OCI-LY3 (cell line): ENCODE measurements around the gene HTN3.
"Not testable (repeated sequence)": the region's sequence is repeated elsewhere in the genome, so short reads cannot be mapped to it uniquely, and the experiment has no call there.

Experiments
- H2AFZ ChIP-seq: fragments of 200-600, 300-600 bp; shearing (Covaris generic); 2 replicates; pipeline ENCODE4 v1.6.0; 2014; ENCODE audit warnings: antibody characterized with exemption, low read depth, low read length
- H3K27ac ChIP-seq: fragments of 200-600, 300-600 bp; sonication (generic); 2 replicates; pipeline ENCODE4 v1.5.1; 2014; ENCODE audit warnings: mild to moderate bottlenecking, low read length, moderate library complexity, mixed read lengths
- H3K27me3 ChIP-seq: fragments of 200-600, 300-600 bp; sonication (generic); 2 replicates; pipeline ENCODE4 v1.6.1; 2014; ENCODE audit warnings: low read depth, low read length, mixed read lengths
- H3K36me3 ChIP-seq: fragments of 200-600, 300-600 bp; sonication (generic); replicated peaks from 2 replicates; pipeline ENCODE3; 2014; ENCODE audit warnings: low read depth, low read length, mixed read lengths
- H3K4me1 ChIP-seq: fragments of 300-600, 200-600 bp; sonication (generic); 2 replicates; pipeline ENCODE4 v1.6.1; 2014; ENCODE audit warnings: low read length, mixed read lengths
- H3K4me2 ChIP-seq: fragments of 200-600, 300-600 bp; sonication (generic); 2 replicates; pipeline ENCODE4 v1.6.1; 2014; ENCODE audit warnings: low read length, mixed read lengths
- H3K4me3 ChIP-seq: fragments of 300-600, 200-600 bp; sonication (generic); 2 replicates; pipeline ENCODE4 v1.5.1; 2014; ENCODE audit warnings: antibody characterized with exemption, mild to moderate bottlenecking, low read length, moderate library complexity
- H3K79me2 ChIP-seq: fragments of 300-600, 200-600 bp; shearing (Covaris generic); 2 replicates; pipeline ENCODE4 v1.6.1; 2014; ENCODE audit warnings: mild to moderate bottlenecking, low read length, mixed read lengths
- H3K9ac ChIP-seq: fragments of 300-600, 200-600 bp; shearing (Covaris generic); 2 replicates; pipeline ENCODE4 v1.6.0; 2014; ENCODE audit warnings: mild to moderate bottlenecking, low read length, moderate library complexity
- H3K9me3 ChIP-seq: fragments of 200-600, 300-600 bp; shearing (Covaris generic); 2 replicates; pipeline ENCODE4 v1.6.1; 2014; ENCODE audit warnings: low read length, mixed read lengths; ENCODE audit not compliant: insufficient read depth
- H4K20me1 ChIP-seq: fragments of 200-600, 300-600 bp; sonication (generic); 2 replicates; pipeline ENCODE4 v1.6.1; 2016; ENCODE audit warnings: low read length, mixed read lengths; ENCODE audit not compliant: insufficient read depth
- CTCF ChIP-seq: fragments of 200-600, 300-600 bp; sonication (generic); IDR thresholded peaks from 2 replicates; pipeline ENCODE4 v1.5.1; 2014; ENCODE audit warnings: antibody characterized with exemption, low read length, low read depth
- EZH2phosphoT487 ChIP-seq: fragments of 200-600 bp; shearing (Covaris generic); IDR thresholded peaks from 2 replicates; pipeline ENCODE4 v1.6.1; 2018; ENCODE audit warnings: antibody characterized with exemption, mixed run types, low read depth

HTN3 gene

GRCh38 chr4:70041652-70042286 lies 13.5 kb downstream of the HTN3 start:
- Histone ChIP-seq H3K9me3 (no peaks in the 10 kb centered on the region), H3K9ac (no peak overlapping the region), H3K36me3 (no peaks in the 10 kb centered on the region), H4K20me1 (no peaks in the 10 kb centered on the region), H3K4me3 (no peak overlapping the region), H3K79me2 (no peaks in the 10 kb centered on the region), H3K4me1 (no peaks in the 10 kb centered on the region), H2AFZ (no peak overlapping the region), H3K27me3 (no peaks in the 10 kb centered on the region), H3K4me2 (no peak overlapping the region), H3K27ac (no peak overlapping the region)
- no peak for TF ChIP-seq EZH2phosphoT487
- no peak for TF ChIP-seq CTCF

GRCh38 chr4:70050138-70050537 lies 21.9 kb downstream of the HTN3 start, which contains the start of gene HTN1:
HTN1 (plus strand) TSS chr4:70050438; CDS start chr4:70053077, 2,639 bp downstream.
- H3K4me1 ChIP-seq, H4K20me1 ChIP-seq, H2AFZ ChIP-seq, H3K9me3 ChIP-seq, H3K27me3 ChIP-seq, H3K27ac ChIP-seq, H3K9ac ChIP-seq, H3K4me2 ChIP-seq, H3K4me3 ChIP-seq, H3K36me3 ChIP-seq, H3K79me2 ChIP-seq: not testable (repeated sequence)

GRCh38 chr4:70056534-70056933 lies 28.3 kb downstream of the HTN3 start:
- not testable (repeated sequence) for H2AFZ ChIP-seq, H3K79me2 ChIP-seq, H3K4me1 ChIP-seq, H3K36me3 ChIP-seq, H3K4me3 ChIP-seq, H3K9ac ChIP-seq, H3K4me2 ChIP-seq, H3K9me3 ChIP-seq, H4K20me1 ChIP-seq, H3K27ac ChIP-seq, H3K27me3 ChIP-seq

GRCh38 chr4:70057651-70058050 lies 29.4 kb downstream of the HTN3 start:
- Histone ChIP-seq H3K79me2 (no peaks in the 10 kb centered on the region), H3K4me2 (no peak overlapping the region), H3K9ac (no peak overlapping the region), H3K9me3 (no peaks in the 10 kb centered on the region), H3K27me3 (no peaks in the 10 kb centered on the region), H3K27ac (no peak overlapping the region), H3K36me3 (no peaks in the 10 kb centered on the region), H4K20me1 (no peaks in the 10 kb centered on the region), H2AFZ (no peak overlapping the region), H3K4me3 (no peak overlapping the region), H3K4me1 (no peaks in the 10 kb centered on the region)
- TF ChIP-seq CTCF (no peak), EZH2phosphoT487 (no peak)

- Histone ChIP-seq H3K9ac (no peak overlapping the region), H3K79me2 (no peaks in the 10 kb centered on the region), H3K27me3 (no peaks in the 10 kb centered on the region), H4K20me1 (no peaks in the 10 kb centered on the region), H2AFZ (no peak overlapping the region), H3K9me3 (no peaks in the 10 kb centered on the region), H3K4me1 (no peaks in the 10 kb centered on the region), H3K27ac (no peak overlapping the region), H3K36me3 (no peaks in the 10 kb centered on the region), H3K4me3 (no peak overlapping the region), H3K4me2 (no peak overlapping the region)
- no peak for TF ChIP-seq CTCF
- TF ChIP-seq EZH2phosphoT487 = no peak
Observed at GRCh38 chr4:70059149-70059548, 30.9 kb downstream of the HTN3 start.
